ENCODE measurements around the gene FFAR3. TPM values are rescaled to one million over a fixed set of nuclear protein-coding genes. Genes with fewer than 3 reads are reported as not detected.
"Not testable (repeated sequence)": the region's sequence is repeated elsewhere in the genome, so short reads cannot be mapped to it uniquely, and the experiment has no call there.

FFAR3 gene
- total and polyA plus RNA-seq, 2 donors: 0.33 to 0.41 TPM

GRCh38 chr19:35401416-35401815, 43.2 kb downstream of the FFAR3 start:
- not testable (repeated sequence) for H3K9me3 ChIP-seq (ENCODE audit: control insufficient read depth in 2 of 2, insufficient read depth in 1 of 2, low read length in 1 of 2); H3K27ac ChIP-seq (ENCODE audit: low read depth in 1 of 2, low read length in 1 of 2); DNase-seq (ENCODE audit: low read depth in 6 of 9, low spot score in 9 of 9); H3K4me3 ChIP-seq (ENCODE audit: low read length in 2 of 2); H3K4me1 ChIP-seq (ENCODE audit: control insufficient read depth in 2 of 2, insufficient read depth in 2 of 2, low read length in 2 of 2); H3K36me3 ChIP-seq (ENCODE audit: control insufficient read depth in 2 of 2, insufficient read depth in 2 of 2, low read length in 1 of 2); H3K27me3 ChIP-seq (ENCODE audit: control insufficient read depth in 2 of 2, insufficient read depth in 1 of 2, low read length in 1 of 2)
- 94% methylated on average over 9 of the region's 9 CpGs for WGBS

GRCh38 chr19:35403116-35403760, 45.0 kb downstream of the FFAR3 start:
- Histone ChIP-seq H3K9me3 (ENCODE audit: control insufficient read depth in 2 of 2, insufficient read depth in 1 of 2, low read length in 1 of 2) (no peaks in the 10 kb centered on the region), H3K4me3 (ENCODE audit: low read length in 2 of 2) (no peak overlapping the region), H3K27me3 (ENCODE audit: control insufficient read depth in 2 of 2, insufficient read depth in 1 of 2, low read length in 1 of 2) (no peaks in the 10 kb centered on the region), H3K27ac (ENCODE audit: low read depth in 1 of 2, low read length in 1 of 2) (no peak overlapping the region), H3K4me1 (ENCODE audit: control insufficient read depth in 2 of 2, insufficient read depth in 2 of 2, low read length in 2 of 2) (no peaks in the 10 kb centered on the region), H3K36me3 (ENCODE audit: control insufficient read depth in 2 of 2, insufficient read depth in 2 of 2, low read length in 1 of 2) (no peaks in the 10 kb centered on the region)
- no peak for DNase-seq (ENCODE audit: low read depth in 6 of 9, low spot score in 9 of 9)
- 95% methylated on average over 8 of the region's 8 CpGs for WGBS

- Histone ChIP-seq H3K4me1 (ENCODE audit: control insufficient read depth in 2 of 2, insufficient read depth in 2 of 2, low read length in 2 of 2) (no peaks in the 10 kb centered on the region), H3K36me3 (ENCODE audit: control insufficient read depth in 2 of 2, insufficient read depth in 2 of 2, low read length in 1 of 2) (no peaks in the 10 kb centered on the region), H3K27ac (ENCODE audit: low read depth in 1 of 2, low read length in 1 of 2) (no peak overlapping the region), H3K9me3 (ENCODE audit: control insufficient read depth in 2 of 2, insufficient read depth in 1 of 2, low read length in 1 of 2) (no peaks in the 10 kb centered on the region), H3K4me3 (ENCODE audit: low read length in 2 of 2) (no peak overlapping the region), H3K27me3 (ENCODE audit: control insufficient read depth in 2 of 2, insufficient read depth in 1 of 2, low read length in 1 of 2) (peaks cover 0 to 2% of the 10 kb centered on the region in 2 donors)
- WGBS: 92% methylated on average over 11 of the region's 11 CpGs
- no peak for DNase-seq (ENCODE audit: low read depth in 6 of 9, low spot score in 9 of 9)
Measured at GRCh38 chr19:35404879-35405622, 46.8 kb downstream of the FFAR3 start.

GRCh38 chr19:35407619-35408018, 49.4 kb downstream of the FFAR3 start:
- Histone ChIP-seq H3K27me3 (ENCODE audit: control insufficient read depth in 2 of 2, insufficient read depth in 1 of 2, low read length in 1 of 2) (peaks cover 0 to 2% of the 10 kb centered on the region in 2 donors), H3K4me1 (ENCODE audit: control insufficient read depth in 2 of 2, insufficient read depth in 2 of 2, low read length in 2 of 2) (no peaks in the 10 kb centered on the region), H3K27ac (ENCODE audit: low read depth in 1 of 2, low read length in 1 of 2) (no peak overlapping the region), H3K4me3 (ENCODE audit: low read length in 2 of 2) (no peak overlapping the region), H3K9me3 (ENCODE audit: control insufficient read depth in 2 of 2, insufficient read depth in 1 of 2, low read length in 1 of 2) (no peaks in the 10 kb centered on the region), H3K36me3 (ENCODE audit: control insufficient read depth in 2 of 2, insufficient read depth in 2 of 2, low read length in 1 of 2) (no peaks in the 10 kb centered on the region)
- DNase-seq (ENCODE audit: low read depth in 6 of 9, low spot score in 9 of 9): no peak
- 90% methylated on average over 6 of the region's 6 CpGs for WGBS

- Histone ChIP-seq H3K4me1 (ENCODE audit: control insufficient read depth in 2 of 2, insufficient read depth in 2 of 2, low read length in 2 of 2) (no peaks in the 10 kb centered on the region), H3K36me3 (ENCODE audit: control insufficient read depth in 2 of 2, insufficient read depth in 2 of 2, low read length in 1 of 2) (no peaks in the 10 kb centered on the region), H3K4me3 (ENCODE audit: low read length in 2 of 2) (no peak overlapping the region), H3K27ac (ENCODE audit: low read depth in 1 of 2, low read length in 1 of 2) (no peak overlapping the region), H3K9me3 (ENCODE audit: control insufficient read depth in 2 of 2, insufficient read depth in 1 of 2, low read length in 1 of 2) (no peaks in the 10 kb centered on the region), H3K27me3 (ENCODE audit: control insufficient read depth in 2 of 2, insufficient read depth in 1 of 2, low read length in 1 of 2) (peaks cover 0 to 2% of the 10 kb centered on the region in 2 donors)
- 87% methylated on average over 13 of the region's 13 CpGs for WGBS
- no peak for DNase-seq (ENCODE audit: low read depth in 6 of 9, low spot score in 9 of 9)
Measured at GRCh38 chr19:35408284-35409171, 50.3 kb downstream of the FFAR3 start.

GRCh38 chr19:35409191-35409590, 50.9 kb downstream of the FFAR3 start:
- 78% methylated on average over 5 of the region's 5 CpGs for WGBS

More at GRCh38 chr19:35409191-35409590, 50.9 kb downstream of the FFAR3 start:
- no peak for DNase-seq (ENCODE audit: low read depth in 6 of 9, low spot score in 9 of 9)
- no peak overlapping the region for H3K27ac ChIP-seq (ENCODE audit: low read depth in 1 of 2, low read length in 1 of 2)
- H3K36me3 ChIP-seq (ENCODE audit: control insufficient read depth in 2 of 2, insufficient read depth in 2 of 2, low read length in 1 of 2): no peaks in the 10 kb centered on the region
- H3K9me3 ChIP-seq (ENCODE audit: control insufficient read depth in 2 of 2, insufficient read depth in 1 of 2, low read length in 1 of 2): peaks cover 0 to 1% of the 10 kb centered on the region in 2 donors
- no peaks in the 10 kb centered on the region for H3K4me1 ChIP-seq (ENCODE audit: control insufficient read depth in 2 of 2, insufficient read depth in 2 of 2, low read length in 2 of 2)
- H3K4me3 ChIP-seq (ENCODE audit: low read length in 2 of 2): no peak overlapping the region
- H3K27me3 ChIP-seq (ENCODE audit: control insufficient read depth in 2 of 2, insufficient read depth in 1 of 2, low read length in 1 of 2): peaks cover 0 to 2% of the 10 kb centered on the region in 2 donors

Other genes with a start within 250 kb of the FFAR3 start
- 22.8 TPM for gene FXYD3, start 242.6 kb upstream of the FFAR3 start, total RNA-seq
- 175 TPM for gene FXYD3, start 242.6 kb upstream of the FFAR3 start, polyA plus RNA-seq
- 0.52 TPM for gene LGI4, start 223.4 kb upstream of the FFAR3 start, total RNA-seq
- 9.8 TPM for gene LGI4, start 223.4 kb upstream of the FFAR3 start, polyA plus RNA-seq
- gene FXYD1, start 219.6 kb upstream of the FFAR3 start, total RNA-seq: 3.2 TPM
- 17.1 TPM for gene FXYD1, start 219.6 kb upstream of the FFAR3 start, polyA plus RNA-seq
- not detected for gene FXYD7, start 215.2 kb upstream of the FFAR3 start, total RNA-seq
- 1.9 TPM for gene FXYD7, start 215.2 kb upstream of the FFAR3 start, polyA plus RNA-seq
- gene FXYD5, start 203.7 kb upstream of the FFAR3 start, total RNA-seq: 42.6 TPM
- gene FXYD5, start 203.7 kb upstream of the FFAR3 start, polyA plus RNA-seq: 136 TPM
- not detected for gene FAM187B, start 129.7 kb upstream of the FFAR3 start, total RNA-seq
- gene FAM187B, start 129.7 kb upstream of the FFAR3 start, polyA plus RNA-seq: 0.09 TPM
- 5.7 TPM for gene LSR, start 109.5 kb upstream of the FFAR3 start, total RNA-seq
- 20.1 TPM for gene LSR, start 109.5 kb upstream of the FFAR3 start, polyA plus RNA-seq
- 58.8 TPM for gene USF2, start 89.5 kb upstream of the FFAR3 start, total RNA-seq
- gene USF2, start 89.5 kb upstream of the FFAR3 start, polyA plus RNA-seq: 151 TPM
- 0.24 TPM for gene HAMP, start 75.9 kb upstream of the FFAR3 start, total RNA-seq
- 6.8 TPM for gene HAMP, start 75.9 kb upstream of the FFAR3 start, polyA plus RNA-seq
- gene MAG, start 66.3 kb upstream of the FFAR3 start, total RNA-seq: 0.09 TPM
- gene MAG, start 66.3 kb upstream of the FFAR3 start, polyA plus RNA-seq: 0.41 TPM
- 1.7 TPM for gene CD22, start 29.3 kb upstream of the FFAR3 start, total RNA-seq
- 12.3 TPM for gene CD22, start 29.3 kb upstream of the FFAR3 start, polyA plus RNA-seq
- gene FFAR1, start 10.6 kb upstream of the FFAR3 start, total RNA-seq: 0.05 TPM
- 0.05 TPM for gene FFAR1, start 10.6 kb upstream of the FFAR3 start, polyA plus RNA-seq
- gene GPR42, start 12.6 kb downstream of the FFAR3 start, total RNA-seq: 0.05 TPM
- gene GPR42, start 12.6 kb downstream of the FFAR3 start, polyA plus RNA-seq: 0.25 TPM
- 0.47 TPM for gene FFAR2, start 89.8 kb downstream of the FFAR3 start, total RNA-seq
- 1.1 TPM for gene FFAR2, start 89.8 kb downstream of the FFAR3 start, polyA plus RNA-seq
- gene KRTDAP, start 132.0 kb downstream of the FFAR3 start, total RNA-seq: 7.9 TPM
- gene KRTDAP, start 132.0 kb downstream of the FFAR3 start, polyA plus RNA-seq: 523 TPM
- gene DMKN, start 155.2 kb downstream of the FFAR3 start, total RNA-seq: 23.2 TPM
- gene DMKN, start 155.2 kb downstream of the FFAR3 start, polyA plus RNA-seq: 175 TPM
- gene SBSN, start 169.9 kb downstream of the FFAR3 start, total RNA-seq: 1.5 TPM
- gene SBSN, start 169.9 kb downstream of the FFAR3 start, polyA plus RNA-seq: 56.1 TPM
- 0.19 TPM for gene GAPDHS, start 175.0 kb downstream of the FFAR3 start, total RNA-seq
- 0.16 TPM for gene GAPDHS, start 175.0 kb downstream of the FFAR3 start, polyA plus RNA-seq
- 45.0 TPM for gene TMEM147, start 187.2 kb downstream of the FFAR3 start, total RNA-seq
- 61.1 TPM for gene TMEM147, start 187.2 kb downstream of the FFAR3 start, polyA plus RNA-seq
- 0.42 TPM for gene ATP4A, start 205.2 kb downstream of the FFAR3 start, total RNA-seq
- 1.1 TPM for gene ATP4A, start 205.2 kb downstream of the FFAR3 start, polyA plus RNA-seq
- gene PMIS2, start 227.7 kb downstream of the FFAR3 start, total RNA-seq: not detected
- gene PMIS2, start 227.7 kb downstream of the FFAR3 start, polyA plus RNA-seq: not detected